GM12878 (cell line): ENCODE measurements around the gene EYS. TPM values are rescaled to one million over a fixed set of nuclear protein-coding genes. Genes with fewer than 3 reads are reported as not detected.

Experiments
- ATAC-seq: fragments of 200-7000 bp; cut with Tn5 transposase; 3 replicates; pipeline ENCODE4 v1.9.1; 2020; ENCODE audit warnings: mild to moderate bottlenecking, moderate library complexity
- BruUV-seq: library from RNA; stranded (reverse); fragments of 400-500 nt; replicated peaks from 2 replicates; lab custom pipeline; 2021; lab: Mats Ljungman, UMichigan
- CTCF ChIA-PET: fragments of 300-600 bp; sonication (Branson Sonifier 250); formaldehyde crosslinking; extraction: SDS; loops from one replicate; lab custom pipeline; 2021; ENCODE audit warnings: inconsistent platforms; lab: Yijun Ruan, JAX
- POLR2A ChIA-PET: fragments of 350-600 bp; formaldehyde crosslinking; extraction: SDS; loops from one replicate; lab custom pipeline; 2021; ENCODE audit warnings: inconsistent platforms; lab: Charles Lee
- RAD21 ChIA-PET: fragments of 300-600 bp; sonication (Branson Sonifier 250); formaldehyde crosslinking; loops from one replicate; lab custom pipeline; 2023; ENCODE audit warnings: antibody characterized with exemption; ENCODE audit not compliant: unreplicated experiment; lab: Charles Lee
- SMC1A ChIA-PET: fragments of 300-600 bp; sonication (Branson Sonifier 250); formaldehyde crosslinking; loops from one replicate; lab custom pipeline; 2023; ENCODE audit not compliant: unreplicated experiment, uncharacterized antibody; lab: Charles Lee
- DNase-seq: peaks from one replicate; pipeline ENCODE4 v3.0.0-alpha.2; 2011; ENCODE audit warnings: low read depth, low spot score
- FAIRE-seq: peaks from 3 replicates; lab custom pipeline; 2011; peaks lifted over from hg19 to GRCh38; lab: Jason Lieb, UNC
- H2AFZ ChIP-seq: 2 replicates; pipeline ENCODE4 v1.6.0; 2011; ENCODE audit warnings: low read depth, low read length, control low read depth; ENCODE audit not compliant: control insufficient read depth
- H3K27ac ChIP-seq: 2 replicates; pipeline ENCODE4 v1.5.1; 2011; ENCODE audit warnings: control low read depth; ENCODE audit not compliant: control insufficient read depth, insufficient read depth
- H3K27me3 ChIP-seq, 2 experiments: replicated peaks in 1 of 2; 2 replicates each; pipeline versions ENCODE4 v1.6.0 to v1.6.1; 2011; ENCODE audit warnings: low read length in 1 of 2; ENCODE audit not compliant: control insufficient read depth in 2 of 2, insufficient read depth in 2 of 2
- H3K36me3 ChIP-seq, 2 experiments: 2 replicates each; pipeline ENCODE4 v1.5.1; 2011; ENCODE audit warnings: low read length in 1 of 2; ENCODE audit not compliant: control insufficient read depth in 2 of 2, insufficient read depth in 2 of 2
- H3K4me1 ChIP-seq: 2 replicates; pipeline ENCODE4 v1.6.1; 2011; ENCODE audit warnings: mild to moderate bottlenecking, low read length, moderate library complexity, mixed read lengths; ENCODE audit not compliant: control insufficient read depth, insufficient read depth
- H3K4me2 ChIP-seq: 2 replicates; pipeline ENCODE4 v1.6.0; 2011; ENCODE audit warnings: control low read depth; ENCODE audit not compliant: control insufficient read depth, insufficient read depth
- H3K4me3 ChIP-seq: fragments of 200-600 bp; sonication (generic); 2 replicates; pipeline ENCODE4 v1.5.1; 2016
- H3K79me2 ChIP-seq: 2 replicates; pipeline ENCODE4 v1.6.0; 2011; ENCODE audit warnings: low read length; ENCODE audit not compliant: control insufficient read depth, insufficient read depth
- H3K9ac ChIP-seq: 2 replicates; pipeline ENCODE4 v1.8.0; 2011; ENCODE audit warnings: low read length, control low read depth, mixed read lengths; ENCODE audit not compliant: control insufficient read depth, insufficient read depth
- H3K9me3 ChIP-seq: replicated peaks from 3 replicates; pipeline ENCODE4 v1.5.1; 2011; ENCODE audit warnings: mild to moderate bottlenecking, low read length; ENCODE audit not compliant: control insufficient read depth, insufficient read depth
- H4K20me1 ChIP-seq: 2 replicates; pipeline ENCODE4 v1.6.0; 2011; ENCODE audit not compliant: control insufficient read depth, insufficient read depth
- ATF2 ChIP-seq: IDR thresholded peaks from 2 replicates; pipeline ENCODE4 v1.6.1; 2012; ENCODE audit warnings: low read length, inconsistent platforms
- ATF7 ChIP-seq: fragments of 450-650 bp; IDR thresholded peaks from 2 replicates; pipeline ENCODE4 v1.6.1; 2016; ENCODE audit warnings: low read depth, mild to moderate bottlenecking
- BACH1 ChIP-seq: fragments of 450-650 bp; IDR thresholded peaks from 2 replicates; pipeline ENCODE4 v1.6.1; 2017; ENCODE audit warnings: mild to moderate bottlenecking, borderline replicate concordance
- CREM ChIP-seq: IDR thresholded peaks from 2 replicates; pipeline ENCODE4 v1.6.1; 2014; ENCODE audit warnings: antibody characterized with exemption, low read depth
- CUX1 ChIP-seq: IDR thresholded peaks from 2 replicates; pipeline ENCODE4 v1.6.1; 2012; ENCODE audit warnings: improper control_type of control experiment, low read depth, low read length; ENCODE audit not compliant: insufficient replicate concordance
- EGR1 ChIP-seq, 2 experiments: IDR thresholded peaks; 1 replicate in 1 of 2; 2 replicates in 1 of 2; pipeline ENCODE4 v1.6.1; 2011 to 2012; ENCODE audit warnings: low read depth in 2 of 2, low read length in 2 of 2, borderline replicate concordance in 1 of 2, mild to moderate bottlenecking in 1 of 2, moderate library complexity in 1 of 2
- LARP7 ChIP-seq: fragments of 450-650 bp; IDR thresholded peaks from 2 replicates; pipeline ENCODE4 v1.6.1; 2017; ENCODE audit warnings: mild to moderate bottlenecking
- MEF2B ChIP-seq: fragments of 450-650 bp; IDR thresholded peaks from 2 replicates; pipeline ENCODE4 v1.6.1; 2018; ENCODE audit warnings: mild to moderate bottlenecking, moderate library complexity; ENCODE audit not compliant: partially characterized antibody, poor library complexity, severe bottlenecking
- MYC ChIP-seq: IDR thresholded peaks from 2 replicates; pipeline ENCODE4 v1.6.1; 2011; ENCODE audit warnings: mild to moderate bottlenecking, low read length, moderate library complexity, inconsistent platforms; ENCODE audit not compliant: insufficient read depth, insufficient replicate concordance, insufficient read length, severe bottlenecking
- PML ChIP-seq: IDR thresholded peaks from 2 replicates; pipeline ENCODE4 v1.6.1; 2012; ENCODE audit warnings: low read length, inconsistent platforms
- POU2F2 ChIP-seq: IDR thresholded peaks from 3 replicates; pipeline ENCODE4 v1.6.1; 2011; ENCODE audit warnings: low read depth, mild to moderate bottlenecking, low read length, borderline replicate concordance
- RB1 ChIP-seq: fragments of 450-650 bp; formaldehyde crosslinking; IDR thresholded peaks from 2 replicates; pipeline ENCODE4 v1.6.1; 2017; ENCODE audit warnings: mild to moderate bottlenecking, borderline replicate concordance
- RCOR1 ChIP-seq: conservative IDR thresholded peaks from 2 replicates; pipeline ENCODE4 v1.6.1; 2012; ENCODE audit warnings: low read depth, low read length, improper control_type of control experiment
- RELB ChIP-seq: fragments of 450-650 bp; IDR thresholded peaks from 2 replicates; pipeline ENCODE4 v1.6.1; 2017; ENCODE audit warnings: low read depth, mild to moderate bottlenecking, moderate library complexity
- SMAD5 ChIP-seq: IDR thresholded peaks from 2 replicates; pipeline ENCODE4 v1.6.1; 2016; ENCODE audit warnings: antibody characterized with exemption, low read depth
- SMC3 ChIP-seq: IDR thresholded peaks from 2 replicates; pipeline ENCODE4 v1.6.1; 2011; ENCODE audit warnings: low read length, improper control_type of control experiment, borderline replicate concordance
- TARDBP ChIP-seq: IDR thresholded peaks from 2 replicates; pipeline ENCODE4 v1.6.1; 2016; ENCODE audit warnings: borderline replicate concordance
- YBX1 ChIP-seq: fragments of 450-650 bp; IDR thresholded peaks from 2 replicates; pipeline ENCODE4 v1.6.1; 2016; ENCODE audit warnings: antibody characterized with exemption
- YY1 ChIP-seq: IDR thresholded peaks from 2 replicates; pipeline ENCODE4 v1.6.1; 2011; ENCODE audit warnings: low read depth, mild to moderate bottlenecking, low read length
- WGBS: methylation state at CpG from one replicate; pipeline ENCODE4 v1.1.6; 2016; ENCODE audit warnings: low lambda C conversion rate; ENCODE audit not compliant: insufficient replicate concordance, insufficient coverage; ENCODE audit errors: missing lambda C conversion rate; 5-methylcytosine and 5-hydroxymethylcytosine counted together
- in situ Hi-C: fragments of 300-500 bp; cut with MboI; formaldehyde crosslinking; loops from 9 replicates; pipeline ENCODE4 v1.14.3; 2018; ENCODE audit warnings: mixed read lengths
- intact Hi-C: fragments of 100-400 bp; cut with micrococcal nuclease; formaldehyde crosslinking; loops from one replicate; pipeline ENCODE4 v1.14.2; 2022; ENCODE audit not compliant: unreplicated experiment
- polyA plus RNA-seq, 11 experiments: library from polyadenylated mRNA; depleted of rRNA in 4 of 11; unstranded in 6 of 11; stranded (reverse) in 5 of 11; fragments of >200 nt; fragmentation: Nextera tagmentation in 4 of 11; fragmentation: Illumina TruSeq in 1 of 11; extraction: Ambion mirVana in 4 of 11; extraction: Trizol in 1 of 11; gene quantifications; 1 replicate in 1 of 11; 2 replicates in 10 of 11; pipeline versions ENCODE4 v1.2.1 to v1.2.3, GENCODE V29; 2011 to 2016; ENCODE audit warnings: inconsistent platforms in 2 of 11, missing spikeins in 2 of 11, low read depth in 1 of 11
- total RNA-seq, 4 experiments: library from RNA; depleted of rRNA in 3 of 4; stranded (reverse); fragments of >200 nt in 3 of 4; fragmentation: Illumina TruSeq in 1 of 4; extraction: Trizol in 1 of 4; gene quantifications; 2 replicates each; pipeline versions ENCODE4 v1.2.1 to v1.2.3, GENCODE V29; 2013 to 2021

The EYS gene
- total and polyA plus RNA-seq, 10 of the 15 experiments (the other 5 are each of a cell fraction or from before 2014, with no cell fraction given) = under 0.01 to 0.14 (median 0.02) TPM; not detected in 1

- H3K9me3 ChIP-seq = no peaks in the 10 kb centered on the region
- no peak for DNase-seq
- no peaks in the 10 kb centered on the region for H3K4me1 ChIP-seq
- H3K4me3 ChIP-seq = no peak overlapping the region
- no peak overlapping the region for H3K4me2 ChIP-seq
- in situ Hi-C loops (no loop called here), intact Hi-C loops (no loop called here)
- H3K27ac ChIP-seq = no peak overlapping the region
- no peaks in the 10 kb centered on the region for H3K79me2 ChIP-seq
- WGBS = 15% methylated on average over 4 of the region's 4 CpGs
- no peak overlapping the region for H2AFZ ChIP-seq
- no peak for ATAC-seq
- FAIRE-seq = no peak
- no peaks in the 10 kb centered on the region for H3K36me3 ChIP-seq
- no peak overlapping the region for H3K9ac ChIP-seq
- no peak for TF ChIP-seq RB1
- TF ChIP-seq SMAD5 = no peak
- no peak for TF ChIP-seq MEF2B
- TF ChIP-seq BACH1 = no peak
- no peak for TF ChIP-seq CREM
- no peak for TF ChIP-seq ATF2
- no peak for TF ChIP-seq RCOR1
- TF ChIP-seq PML = no peak
- TF ChIP-seq EGR1 (IDR thresholded peaks at IDR 0.05; ENCODE audit: borderline replicate concordance in 1 of 2, low read depth in 2 of 2, low read length in 2 of 2) = no peak
- no peak for TF ChIP-seq CUX1
- no peak for TF ChIP-seq LARP7
- TF ChIP-seq YY1 = no peak
- TF ChIP-seq SMC3 = no peak
- no peak for TF ChIP-seq POU2F2
- TF ChIP-seq RELB = no peak
- TF ChIP-seq TARDBP = no peak
- no peak for TF ChIP-seq ATF7
- no peak for TF ChIP-seq YBX1
- TF ChIP-seq MYC = no peak
- BruUV-seq = no TSS peak
- POLR2A ChIA-PET = no interaction called here
- CTCF ChIA-PET = no interaction called here
- H4K20me1 ChIP-seq = no peaks in the 10 kb centered on the region
- SMC1A ChIA-PET = no interaction called here
- H3K27me3 ChIP-seq = no peaks in the 10 kb centered on the region
- RAD21 ChIA-PET = no interaction called here
Observed at GRCh38 chr6:64987066-64987465, 720.0 kb downstream of the EYS start.
